ENCODE data around the gene ZBTB21. TPM values are rescaled to one million over a fixed set of nuclear protein-coding genes. Genes with fewer than 3 reads are reported as not detected.

The ZBTB21 gene
- total and polyA plus RNA-seq, 2 experiments from 2014 or later: 10.0 to 11.0 TPM

DNA sequence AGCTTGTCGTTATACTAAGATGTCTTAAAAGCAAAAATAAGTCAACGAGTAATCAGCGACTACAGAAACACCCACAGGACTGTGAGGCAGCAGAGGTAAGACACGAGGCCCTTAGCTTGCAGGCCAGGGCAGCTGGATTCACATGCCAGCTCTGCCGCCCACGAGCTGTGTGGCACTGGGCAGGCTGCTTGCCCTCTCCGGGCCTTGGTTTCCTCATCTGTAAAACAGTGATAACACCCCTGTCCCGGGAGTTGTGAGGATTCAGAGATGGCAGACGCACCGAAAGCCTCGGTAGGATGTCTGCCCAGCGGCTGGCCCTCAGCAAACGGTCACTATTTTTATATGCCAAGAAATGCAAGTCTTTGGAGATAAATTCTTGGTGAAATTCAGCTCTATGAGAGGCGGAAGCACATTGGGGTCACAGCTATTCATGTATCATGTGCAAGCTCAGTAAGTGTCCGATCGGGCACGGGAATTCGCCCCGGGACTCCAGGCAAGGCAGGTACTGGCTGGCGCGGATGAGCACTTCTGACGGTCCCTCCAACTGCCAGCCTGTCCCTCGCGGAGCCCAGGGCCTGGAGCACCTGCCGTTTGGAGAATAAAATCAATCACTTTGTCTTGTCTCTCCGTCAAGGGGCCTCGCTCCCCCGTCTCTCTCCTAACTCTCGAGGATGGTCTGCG lies 57.5 kb downstream of the ZBTB21 start:
- Mint-ChIP-seq H3K36me3 (ENCODE audit: low read depth) (peaks cover 4% of the 10 kb centered on the region; the same call in 2 of the 3 replicates), H3K27ac (no peak overlapping the region), H3K9me3 (no peaks in the 10 kb centered on the region), H3K4me1 (peaks cover 44% of the 10 kb centered on the region), H3K4me3 (peak overlapping the region; percentile 70), H3K27me3 (ENCODE audit: insufficient read depth, low read depth, poor library complexity) (peaks cover 30% of the 10 kb centered on the region)
- H3K79me2 ChIP-seq (replicated peaks; ENCODE audit: insufficient read depth): peaks cover 34% of the 10 kb centered on the region
- no peaks in the 10 kb centered on the region for H3K36me3 ChIP-seq (ENCODE audit: insufficient read depth)
- H3K4me1 ChIP-seq (ENCODE audit: insufficient read depth): peaks cover 29% of the 10 kb centered on the region
- no peak for TF ChIP-seq EZH2 (IDR thresholded peaks at IDR 0.05; ENCODE audit: low read depth, unreplicated experiment)
- no peak for TF ChIP-seq ZNF114 (CRISPR knock-in tag; IDR thresholded peaks at IDR 0.05)
- TF ChIP-seq POLR2AphosphoS5 (IDR thresholded peaks at IDR 0.05; ENCODE audit: low read depth): no peak
- H3K27ac ChIP-seq (ENCODE audit: low read depth): no peak overlapping the region
- H3F3A ChIP-seq (replicated peaks; ENCODE audit: low read depth): 0 out of 2 replicates have a peak, but pooled peaks cover 8% of the 10 kb centered on the region
- DNase-seq (ENCODE audit: low spot score): peak; percentile 49
- H3K9me2 ChIP-seq (ENCODE audit: insufficient read depth): no peaks in the 10 kb centered on the region
- peak overlapping the region; percentile 90 for H3K4me2 ChIP-seq
- H3K4me3 ChIP-seq: peak overlapping the region; percentile 66
- H2AFZ ChIP-seq: peak overlapping the region; percentile 10; the same call in 1 of the 2 replicates
- H3K27me3 ChIP-seq (ENCODE audit: insufficient read depth): peaks cover 15% of the 10 kb centered on the region
- ATAC-seq: peak; percentile 11
- H4K20me1 ChIP-seq (replicated peaks; ENCODE audit: insufficient read depth): peaks cover 10% of the 10 kb centered on the region; the same call in 1 of the 2 replicates

DNA sequence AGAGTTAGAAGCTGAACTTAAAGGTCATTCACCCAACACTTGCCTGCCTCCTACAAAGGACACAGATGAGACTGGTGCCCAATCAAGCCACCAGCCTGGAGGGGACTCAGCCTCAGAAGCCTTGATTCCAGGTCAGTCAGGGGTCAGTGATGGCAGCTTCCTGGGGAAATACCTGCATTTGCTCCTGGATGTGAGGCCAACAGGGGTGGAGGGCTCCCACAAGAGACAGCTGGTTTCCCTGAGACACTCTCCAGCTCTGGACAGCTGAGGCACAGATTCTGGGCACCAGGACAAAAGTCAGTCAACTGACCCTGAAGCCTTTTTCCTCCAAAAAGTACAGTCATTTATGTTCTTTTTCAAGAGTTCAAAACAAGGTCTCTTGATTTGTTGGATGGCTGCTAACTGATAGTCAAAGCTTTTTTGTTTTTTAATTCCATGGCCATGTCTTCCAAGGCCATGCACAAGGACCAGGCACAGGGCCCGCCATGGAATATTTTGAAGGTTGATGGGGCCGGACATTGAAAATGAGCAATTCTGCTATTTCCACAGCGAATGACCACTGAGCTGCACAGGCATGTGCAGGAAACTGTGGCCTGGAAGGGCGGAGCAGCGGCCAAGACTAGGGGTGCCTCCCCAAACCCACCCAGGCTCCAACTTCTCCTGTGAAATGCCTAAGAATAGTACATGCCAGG lies 58.1 kb downstream of the ZBTB21 start:
- Histone ChIP-seq H3K9me2 (ENCODE audit: insufficient read depth) (no peaks in the 10 kb centered on the region), H3K79me2 (replicated peaks; ENCODE audit: insufficient read depth) (peaks cover 41% of the 10 kb centered on the region), H4K20me1 (replicated peaks; ENCODE audit: insufficient read depth) (peaks cover 10% of the 10 kb centered on the region; the same call in 1 of the 2 replicates), H3K36me3 (ENCODE audit: insufficient read depth) (no peaks in the 10 kb centered on the region), H3K27me3 (ENCODE audit: insufficient read depth) (peaks cover 15% of the 10 kb centered on the region), H3K4me1 (ENCODE audit: insufficient read depth) (peaks cover 31% of the 10 kb centered on the region), H2AFZ (no peak overlapping the region), H3K4me3 (no peak overlapping the region; the same call in none of the 2 replicates), H3K27ac (ENCODE audit: low read depth) (no peak overlapping the region), H3F3A (replicated peaks; ENCODE audit: low read depth) (0 out of 2 replicates have a peak, but pooled peaks cover 8% of the 10 kb centered on the region), H3K4me2 (peak overlapping the region; percentile 90)
- H3K36me3 Mint-ChIP-seq (ENCODE audit: low read depth): peaks cover 4% of the 10 kb centered on the region; the same call in 2 of the 3 replicates
- peak overlapping the region; percentile 70 for H3K4me3 Mint-ChIP-seq
- peaks cover 43% of the 10 kb centered on the region for H3K4me1 Mint-ChIP-seq
- no peak for DNase-seq (ENCODE audit: low spot score)
- no peak overlapping the region for H3K27ac Mint-ChIP-seq
- no peaks in the 10 kb centered on the region for H3K9me3 Mint-ChIP-seq
- peaks cover 30% of the 10 kb centered on the region for H3K27me3 Mint-ChIP-seq (ENCODE audit: insufficient read depth, low read depth, poor library complexity)
- TF ChIP-seq CREB1 (CRISPR knock-in tag; IDR thresholded peaks at IDR 0.05; ENCODE audit: low read depth): no peak
- TF ChIP-seq, protein P1, sequence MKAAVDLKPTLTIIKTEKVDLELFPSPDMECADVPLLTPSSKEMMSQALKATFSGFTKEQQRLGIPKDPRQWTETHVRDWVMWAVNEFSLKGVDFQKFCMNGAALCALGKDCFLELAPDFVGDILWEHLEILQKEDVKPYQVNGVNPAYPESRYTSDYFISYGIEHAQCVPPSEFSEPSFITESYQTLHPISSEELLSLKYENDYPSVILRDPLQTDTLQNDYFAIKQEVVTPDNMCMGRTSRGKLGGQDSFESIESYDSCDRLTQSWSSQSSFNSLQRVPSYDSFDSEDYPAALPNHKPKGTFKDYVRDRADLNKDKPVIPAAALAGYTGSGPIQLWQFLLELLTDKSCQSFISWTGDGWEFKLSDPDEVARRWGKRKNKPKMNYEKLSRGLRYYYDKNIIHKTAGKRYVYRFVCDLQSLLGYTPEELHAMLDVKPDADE (IDR thresholded peaks at IDR 0.05): no peak
- no peak for ATAC-seq

DNA sequence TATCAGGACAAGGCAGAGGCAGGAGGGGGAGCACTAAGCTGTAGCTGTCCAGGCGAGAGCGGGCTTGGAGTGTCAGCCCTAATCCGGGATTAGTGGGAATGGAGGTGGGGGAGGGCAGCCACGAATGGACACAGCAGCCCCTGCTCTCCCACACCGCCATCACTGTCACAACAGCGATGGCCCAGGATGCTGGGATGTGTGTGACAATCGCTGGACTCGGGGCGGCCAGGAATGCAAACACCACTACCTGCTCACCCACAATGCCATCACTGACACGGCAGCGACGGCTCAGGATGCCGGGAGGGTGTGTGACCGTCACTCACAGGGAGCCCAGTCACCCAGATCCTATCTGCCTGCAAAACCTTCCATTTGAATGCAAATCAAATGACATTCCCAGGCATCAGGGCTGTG lies 59.2 kb downstream of the ZBTB21 start:
- Histone ChIP-seq H3K4me1 (ENCODE audit: insufficient read depth) (peaks cover 31% of the 10 kb centered on the region), H2AFZ (no peak overlapping the region), H3K27ac (ENCODE audit: low read depth) (no peak overlapping the region), H3K4me2 (peak overlapping the region; percentile 90), H3K36me3 (ENCODE audit: insufficient read depth) (no peaks in the 10 kb centered on the region), H3F3A (replicated peaks; ENCODE audit: low read depth) (0 out of 2 replicates have a peak, but pooled peaks cover 8% of the 10 kb centered on the region), H4K20me1 (replicated peaks; ENCODE audit: insufficient read depth) (peaks cover 10% of the 10 kb centered on the region; the same call in 1 of the 2 replicates), H3K4me3 (peak overlapping the region; percentile 39; the same call in 1 of the 2 replicates), H3K9me2 (ENCODE audit: insufficient read depth) (no peaks in the 10 kb centered on the region), H3K79me2 (replicated peaks; ENCODE audit: insufficient read depth) (peaks cover 48% of the 10 kb centered on the region), H3K27me3 (ENCODE audit: insufficient read depth) (peaks cover 15% of the 10 kb centered on the region)
- H3K9me3 Mint-ChIP-seq: no peaks in the 10 kb centered on the region
- peak overlapping the region; percentile 25 for H3K4me3 Mint-ChIP-seq
- H3K4me1 Mint-ChIP-seq: peaks cover 43% of the 10 kb centered on the region
- H3K27me3 Mint-ChIP-seq (ENCODE audit: insufficient read depth, low read depth, poor library complexity): peaks cover 30% of the 10 kb centered on the region
- ATAC-seq (peak; percentile 22), DNase-seq (ENCODE audit: low spot score) (peak; percentile 65)
- H3K27ac Mint-ChIP-seq: no peak overlapping the region
- H3K36me3 Mint-ChIP-seq (ENCODE audit: low read depth): peaks cover 4% of the 10 kb centered on the region; the same call in 2 of the 3 replicates
- TF ChIP-seq JUNB (IDR thresholded peaks at IDR 0.05; ENCODE audit: unreplicated experiment) (no peak), STAT1 (IDR thresholded peaks at IDR 0.05; ENCODE audit: unreplicated experiment) (no peak), ZNF114 (CRISPR knock-in tag; IDR thresholded peaks at IDR 0.05) (no peak), EZH2phosphoT487 (IDR thresholded peaks at IDR 0.05; ENCODE audit: unreplicated experiment) (no peak), CREB1 (CRISPR knock-in tag; IDR thresholded peaks at IDR 0.05; ENCODE audit: low read depth) (no peak), ZNF331 (CRISPR knock-in tag; IDR thresholded peaks at IDR 0.05; ENCODE audit: low read depth) (no peak), NANOG (IDR thresholded peaks at IDR 0.05; ENCODE audit: borderline replicate concordance) (no peak)
- TF ChIP-seq, protein P1 (IDR thresholded peaks at IDR 0.05): no peak
- TF ChIP-seq, protein P2, sequence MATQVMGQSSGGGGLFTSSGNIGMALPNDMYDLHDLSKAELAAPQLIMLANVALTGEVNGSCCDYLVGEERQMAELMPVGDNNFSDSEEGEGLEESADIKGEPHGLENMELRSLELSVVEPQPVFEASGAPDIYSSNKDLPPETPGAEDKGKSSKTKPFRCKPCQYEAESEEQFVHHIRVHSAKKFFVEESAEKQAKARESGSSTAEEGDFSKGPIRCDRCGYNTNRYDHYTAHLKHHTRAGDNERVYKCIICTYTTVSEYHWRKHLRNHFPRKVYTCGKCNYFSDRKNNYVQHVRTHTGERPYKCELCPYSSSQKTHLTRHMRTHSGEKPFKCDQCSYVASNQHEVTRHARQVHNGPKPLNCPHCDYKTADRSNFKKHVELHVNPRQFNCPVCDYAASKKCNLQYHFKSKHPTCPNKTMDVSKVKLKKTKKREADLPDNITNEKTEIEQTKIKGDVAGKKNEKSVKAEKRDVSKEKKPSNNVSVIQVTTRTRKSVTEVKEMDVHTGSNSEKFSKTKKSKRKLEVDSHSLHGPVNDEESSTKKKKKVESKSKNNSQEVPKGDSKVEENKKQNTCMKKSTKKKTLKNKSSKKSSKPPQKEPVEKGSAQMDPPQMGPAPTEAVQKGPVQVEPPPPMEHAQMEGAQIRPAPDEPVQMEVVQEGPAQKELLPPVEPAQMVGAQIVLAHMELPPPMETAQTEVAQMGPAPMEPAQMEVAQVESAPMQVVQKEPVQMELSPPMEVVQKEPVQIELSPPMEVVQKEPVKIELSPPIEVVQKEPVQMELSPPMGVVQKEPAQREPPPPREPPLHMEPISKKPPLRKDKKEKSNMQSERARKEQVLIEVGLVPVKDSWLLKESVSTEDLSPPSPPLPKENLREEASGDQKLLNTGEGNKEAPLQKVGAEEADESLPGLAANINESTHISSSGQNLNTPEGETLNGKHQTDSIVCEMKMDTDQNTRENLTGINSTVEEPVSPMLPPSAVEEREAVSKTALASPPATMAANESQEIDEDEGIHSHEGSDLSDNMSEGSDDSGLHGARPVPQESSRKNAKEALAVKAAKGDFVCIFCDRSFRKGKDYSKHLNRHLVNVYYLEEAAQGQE (IDR thresholded peaks at IDR 0.05; ENCODE audit: unreplicated experiment): no peak
